Measurements from ENCODE around the gene CYP4F3. TPM values are rescaled to one million over a fixed set of nuclear protein-coding genes. Genes with fewer than 3 reads are reported as not detected.

Gene CYP4F3
- total RNA-seq, 1 donor = 0.27 TPM

Small RNA genes within 50 kb of the gene (small RNA-seq; reads per million reads assigned to genes)
- gene AD000091.1 = not detected

Other genes starting within 250 kb of the CYP4F3 start
- gene AKAP8L, start 221.9 kb upstream of the CYP4F3 start, total RNA-seq = 119 TPM
- gene WIZ, start 190.9 kb upstream of the CYP4F3 start, total RNA-seq = 12.7 TPM
- 66.8 TPM for gene RASAL3, start 176.4 kb upstream of the CYP4F3 start, total RNA-seq
- under 0.01 TPM for gene PGLYRP2, start 161.4 kb upstream of the CYP4F3 start, total RNA-seq
- gene CYP4F22, start 132.4 kb upstream of the CYP4F3 start, total RNA-seq = 5.4 TPM
- under 0.01 TPM for gene CYP4F8, start 25.7 kb upstream of the CYP4F3 start, total RNA-seq
- gene CYP4F12, start 32.2 kb downstream of the CYP4F3 start, total RNA-seq = 0.27 TPM
- gene OR10H2, start 87.1 kb downstream of the CYP4F3 start, total RNA-seq = not detected
- gene OR10H3, start 97.1 kb downstream of the CYP4F3 start, total RNA-seq = not detected
- not detected for gene OR10H5, start 146.8 kb downstream of the CYP4F3 start, total RNA-seq
- under 0.01 TPM for gene OR10H1, start 174.8 kb downstream of the CYP4F3 start, total RNA-seq

All from hematopoietic multipotent progenitor cell (in vitro differentiated cells).